IMR-90 (cell line): Measurements from ENCODE around the gene DMRT1. TPM values are rescaled to one million over a fixed set of nuclear protein-coding genes. Genes with fewer than 3 reads are reported as not detected.
A peak's percentile ranks its signal among the peaks of the same experiment; 100 is the strongest.

Experiments
- ATAC-seq: fragments of 200-7000 bp; cut with Tn5 transposase; 2 replicates; pipeline ENCODE4 v1.9.1; 2020; ENCODE audit warnings: low read depth, mild to moderate bottlenecking, moderate library complexity
- BruUV-seq: library from RNA; stranded (reverse); fragments of 400-500 nt; replicated peaks from 2 replicates; lab custom pipeline; 2021; lab: Mats Ljungman, UMichigan
- CTCF ChIA-PET: fragments of 300-600 bp; formaldehyde crosslinking; extraction: SDS; loops from one replicate; lab custom pipeline; 2021; ENCODE audit warnings: antibody characterized with exemption; lab: Yijun Ruan, JAX
- POLR2A ChIA-PET: fragments of 300-600 bp; sonication (Branson Sonifier 250); formaldehyde crosslinking; loops from one replicate; lab custom pipeline; 2022; ENCODE audit warnings: antibody characterized with exemption; ENCODE audit not compliant: unreplicated experiment; lab: Charles Lee
- DNase-seq: peaks from one replicate; pipeline ENCODE4 v3.0.0; 2013
- H2AFZ ChIP-seq: replicated peaks from 2 replicates; pipeline ENCODE3; 2013; ENCODE audit warnings: low read length, mild to moderate bottlenecking; ENCODE audit not compliant: poor library complexity
- H2AK5ac ChIP-seq: 2 replicates; pipeline ENCODE4 v1.6.1; 2013; ENCODE audit warnings: low read depth, low read length, inconsistent platforms
- H2AK9ac ChIP-seq: replicated peaks from 2 replicates; pipeline ENCODE3; 2013; ENCODE audit warnings: mild to moderate bottlenecking, low read depth, low read length, moderate library complexity; ENCODE audit not compliant: poor library complexity
- H2BK120ac ChIP-seq: 2 replicates; pipeline ENCODE4 v1.6.1; 2013; ENCODE audit warnings: low read depth, low read length, inconsistent platforms
- H2BK15ac ChIP-seq: 3 replicates; pipeline ENCODE4 v1.6.1; 2013; ENCODE audit warnings: low read depth, low read length, inconsistent platforms
- H2BK20ac ChIP-seq: 2 replicates; pipeline ENCODE4 v1.6.1; 2013; ENCODE audit warnings: low read depth, mild to moderate bottlenecking, inconsistent platforms, low read length, moderate library complexity
- H2BK5ac ChIP-seq: 2 replicates; pipeline ENCODE4 v1.6.1; 2013; ENCODE audit warnings: mild to moderate bottlenecking, low read depth, low read length, inconsistent platforms; ENCODE audit not compliant: poor library complexity, severe bottlenecking
- H3K14ac ChIP-seq: replicated peaks from 2 replicates; pipeline ENCODE4 v1.6.1; 2013; ENCODE audit warnings: low read depth, low read length, inconsistent platforms
- H3K18ac ChIP-seq: 2 replicates; pipeline ENCODE4 v1.6.1; 2013; ENCODE audit warnings: low read depth, low read length, control low read depth
- H3K23ac ChIP-seq: 2 replicates; pipeline ENCODE4 v1.6.1; 2013; ENCODE audit warnings: low read depth, low read length, inconsistent platforms
- H3K27ac ChIP-seq: 2 replicates; pipeline ENCODE4 v1.5.1; 2013; ENCODE audit warnings: mild to moderate bottlenecking, control low read depth, low read length; ENCODE audit not compliant: insufficient read depth
- H3K27me3 ChIP-seq: 2 replicates; pipeline ENCODE4 v1.6.1; 2013; ENCODE audit warnings: low read length; ENCODE audit not compliant: control insufficient read depth, insufficient read depth
- H3K36me3 ChIP-seq: 2 replicates; pipeline ENCODE4 v1.6.1; 2013; ENCODE audit warnings: low read length, mixed read lengths; ENCODE audit not compliant: control insufficient read depth, insufficient read depth
- H3K4ac ChIP-seq: 2 replicates; pipeline ENCODE4 v1.6.1; 2013; ENCODE audit warnings: low read depth, low read length, inconsistent platforms
- H3K4me1 ChIP-seq: 2 replicates; pipeline ENCODE4 v1.6.1; 2013; ENCODE audit warnings: low read length, mixed read lengths; ENCODE audit not compliant: control insufficient read depth, insufficient read depth
- H3K4me2 ChIP-seq: 2 replicates; pipeline ENCODE4 v1.6.1; 2013; ENCODE audit warnings: low read depth, mild to moderate bottlenecking, control low read depth, low read length, moderate library complexity
- H3K4me3 ChIP-seq: 2 replicates; pipeline ENCODE4 v1.5.1; 2013; ENCODE audit warnings: low read depth, mild to moderate bottlenecking, control low read depth, low read length, moderate library complexity; ENCODE audit not compliant: insufficient read depth
- H3K56ac ChIP-seq: 2 replicates; pipeline ENCODE4 v1.6.1; 2013; ENCODE audit warnings: low read length, inconsistent platforms; ENCODE audit not compliant: insufficient read depth; ENCODE audit errors: extremely low read depth
- H3K79me1 ChIP-seq, 2 experiments: 2 replicates each; pipeline ENCODE4 v1.6.1; 2013; ENCODE audit warnings: low read length in 2 of 2, inconsistent platforms in 1 of 2, low read depth in 1 of 2
- H3K9ac ChIP-seq: 2 replicates; pipeline ENCODE4 v1.6.1; 2013; ENCODE audit warnings: low read depth, low read length, control low read depth
- H3K9me1 ChIP-seq: 2 replicates; pipeline ENCODE4 v1.6.1; 2013; ENCODE audit warnings: low read length, inconsistent platforms; ENCODE audit not compliant: insufficient read depth
- H3K9me3 ChIP-seq: 2 replicates; pipeline ENCODE4 v1.6.1; 2013; ENCODE audit warnings: low read length; ENCODE audit not compliant: control insufficient read depth, insufficient read depth
- H4K20me1 ChIP-seq: 2 replicates; pipeline ENCODE4 v1.6.1; 2013; ENCODE audit warnings: low read length, inconsistent platforms; ENCODE audit not compliant: insufficient read depth
- H4K5ac ChIP-seq: 2 replicates; pipeline ENCODE4 v1.6.1; 2013; ENCODE audit warnings: mild to moderate bottlenecking, low read depth, low read length, control low read depth
- H4K8ac ChIP-seq, 2 experiments: 2 replicates each; pipeline ENCODE4 v1.6.1; 2013; ENCODE audit warnings: low read depth in 2 of 2, low read length in 2 of 2, control low read depth in 1 of 2, inconsistent platforms in 1 of 2
- H4K91ac ChIP-seq: 2 replicates; pipeline ENCODE4 v1.6.1; 2013; ENCODE audit warnings: low read depth, low read length, inconsistent platforms; ENCODE audit not compliant: insufficient read depth
- CEBPB ChIP-seq: IDR thresholded peaks from 2 replicates; pipeline ENCODE4 v1.6.1; 2012; ENCODE audit warnings: low read depth, low read length, improper control_type of control experiment
- RAD21 ChIP-seq: IDR thresholded peaks from 2 replicates; pipeline ENCODE4 v1.6.1; 2012; ENCODE audit warnings: low read length, improper control_type of control experiment
- RCOR1 ChIP-seq: IDR thresholded peaks from 2 replicates; pipeline ENCODE4 v1.6.1; 2012; ENCODE audit warnings: mild to moderate bottlenecking, low read length, improper control_type of control experiment; ENCODE audit not compliant: insufficient replicate concordance
- RFX5 ChIP-seq: IDR thresholded peaks from 2 replicates; pipeline ENCODE4 v1.8.0; 2012; ENCODE audit warnings: low read depth, mild to moderate bottlenecking, low read length, moderate library complexity
- WGBS, 2 experiments: methylation state at CpG; one replicate each; pipeline versions ENCODE4 v1.1.5 to v1.1.7; 2013; ENCODE audit warnings: missing lambda C conversion rate in 2 of 2; ENCODE audit not compliant: insufficient read length in 1 of 2; ENCODE audit errors: extremely low coverage in 2 of 2; 5-methylcytosine and 5-hydroxymethylcytosine counted together
- dilution Hi-C: fragments of 300-500 bp; cut with HindIII; formaldehyde crosslinking; loops from one replicate; pipeline ENCODE4 v1.14.3; 2018; ENCODE audit warnings: low sequenced_read_pairs; ENCODE audit not compliant: unreplicated experiment
- in situ Hi-C: fragments of 300-500 bp; cut with MboI; formaldehyde crosslinking; loops from 3 replicates; pipeline ENCODE4 v1.14.3; 2019; ENCODE audit warnings: low sequenced_read_pairs, inconsistent platforms, mixed read lengths
- intact Hi-C: fragments of 100-400 bp; cut with micrococcal nuclease; formaldehyde crosslinking; loops from 2 replicates; pipeline ENCODE4 v1.10.0; 2022
- polyA plus RNA-seq, 3 experiments: library from polyadenylated mRNA; depleted of rRNA; stranded (reverse); fragments of >200 nt; gene quantifications; 2 replicates each; pipeline ENCODE4 v1.2.3, GENCODE V29; 2012; ENCODE audit warnings: low replicate concordance in 1 of 3
- total RNA-seq: library from RNA; depleted of rRNA; stranded (reverse); fragments of >200 nt; gene quantifications from 2 replicates; pipeline ENCODE4 v1.2.3, GENCODE V29; 2012
- TF ChIP-seq, protein P1 (sequence below): conservative IDR thresholded peaks from 2 replicates; pipeline ENCODE4 v1.5.1; 2012; ENCODE audit warnings: mild to moderate bottlenecking, low read depth, low read length, improper control_type of control experiment

DMRT1 gene
- total and polyA plus RNA-seq, 2 of the 4 experiments (the other 2 are of a cell fraction): not detected

DNA sequence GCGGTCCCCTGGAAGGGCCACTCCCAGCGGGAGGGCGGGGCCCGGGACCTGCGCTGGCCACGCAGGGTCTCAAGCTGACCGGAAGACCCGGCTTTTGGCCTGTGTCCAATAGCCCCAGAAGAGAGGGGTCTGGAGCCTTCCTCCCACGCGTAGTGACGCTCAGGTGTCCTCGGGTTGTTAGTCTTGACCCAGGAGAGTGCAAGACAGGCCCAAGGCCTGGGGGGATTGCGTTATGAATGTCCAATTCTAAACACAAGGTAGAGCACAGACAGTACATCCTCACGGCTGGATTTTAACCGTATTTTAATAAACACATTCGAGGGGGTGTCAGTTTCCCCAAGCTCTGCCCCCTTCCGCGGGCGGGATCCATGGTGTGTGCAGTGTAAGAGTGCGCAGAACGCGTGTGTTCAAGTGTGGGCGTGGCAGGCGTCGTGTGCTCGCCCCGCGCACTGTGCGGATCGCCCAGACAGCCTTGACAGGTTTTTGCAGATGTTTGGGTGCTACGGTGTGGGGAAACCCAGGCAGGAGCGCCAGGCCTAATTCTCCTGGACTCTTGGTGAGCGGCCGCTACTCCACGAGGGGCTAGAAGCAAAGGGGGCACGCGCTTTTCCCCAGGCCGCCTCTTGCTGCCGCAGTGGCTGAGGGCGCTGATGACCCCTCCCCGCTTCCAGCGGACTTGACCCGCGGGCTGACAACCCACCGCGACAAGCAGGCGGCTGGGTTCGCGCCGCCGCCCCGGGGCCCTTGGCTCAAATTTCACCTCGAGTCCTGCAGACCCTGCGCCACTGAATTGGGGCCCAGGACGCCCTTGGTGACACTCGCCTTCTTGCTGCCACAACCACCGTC, 128.9 kb downstream of the DMRT1 start:
- no peak for ATAC-seq

More for the DNA sequence above, 128.9 kb downstream of the DMRT1 start:
- H4K5ac ChIP-seq: no peak overlapping the region
- H2AFZ ChIP-seq: peak overlapping the region; percentile 11
- BruUV-seq: no TSS peak
- no peaks in the 10 kb centered on the region for H4K20me1 ChIP-seq
- H3K23ac ChIP-seq: no peak overlapping the region
- H2AK9ac ChIP-seq: peak overlapping the region; percentile 72
- no peaks in the 10 kb centered on the region for H3K79me1 ChIP-seq
- H3K4me2 ChIP-seq: no peak overlapping the region
- no peaks in the 10 kb centered on the region for H3K9me1 ChIP-seq
- in situ Hi-C loops (no loop called here), intact Hi-C loops (no loop called here), dilution Hi-C loops (no loop called here)
- no peak overlapping the region for H3K4ac ChIP-seq
- no peak overlapping the region for H3K27ac ChIP-seq
- no peak overlapping the region for H3K9ac ChIP-seq
- TF ChIP-seq, protein P1, sequence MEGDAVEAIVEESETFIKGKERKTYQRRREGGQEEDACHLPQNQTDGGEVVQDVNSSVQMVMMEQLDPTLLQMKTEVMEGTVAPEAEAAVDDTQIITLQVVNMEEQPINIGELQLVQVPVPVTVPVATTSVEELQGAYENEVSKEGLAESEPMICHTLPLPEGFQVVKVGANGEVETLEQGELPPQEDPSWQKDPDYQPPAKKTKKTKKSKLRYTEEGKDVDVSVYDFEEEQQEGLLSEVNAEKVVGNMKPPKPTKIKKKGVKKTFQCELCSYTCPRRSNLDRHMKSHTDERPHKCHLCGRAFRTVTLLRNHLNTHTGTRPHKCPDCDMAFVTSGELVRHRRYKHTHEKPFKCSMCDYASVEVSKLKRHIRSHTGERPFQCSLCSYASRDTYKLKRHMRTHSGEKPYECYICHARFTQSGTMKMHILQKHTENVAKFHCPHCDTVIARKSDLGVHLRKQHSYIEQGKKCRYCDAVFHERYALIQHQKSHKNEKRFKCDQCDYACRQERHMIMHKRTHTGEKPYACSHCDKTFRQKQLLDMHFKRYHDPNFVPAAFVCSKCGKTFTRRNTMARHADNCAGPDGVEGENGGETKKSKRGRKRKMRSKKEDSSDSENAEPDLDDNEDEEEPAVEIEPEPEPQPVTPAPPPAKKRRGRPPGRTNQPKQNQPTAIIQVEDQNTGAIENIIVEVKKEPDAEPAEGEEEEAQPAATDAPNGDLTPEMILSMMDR: no peak
- TF ChIP-seq CEBPB (no peak), RCOR1 (no peak), RAD21 (no peak), RFX5 (no peak)
- H4K8ac ChIP-seq: no peak overlapping the region
- no peak overlapping the region for H2BK20ac ChIP-seq
- H3K36me3 ChIP-seq: no peaks in the 10 kb centered on the region
- no peak overlapping the region for H2AK5ac ChIP-seq
- no peak overlapping the region for H2BK15ac ChIP-seq
- H3K9me3 ChIP-seq: peaks cover 20% of the 10 kb centered on the region; the same call in 1 of the 2 replicates
- H4K91ac ChIP-seq: no peak overlapping the region
- ChIA-PET POLR2A (no interaction called here), CTCF (no interaction called here)
- H2BK120ac ChIP-seq: no peak overlapping the region
- H2BK5ac ChIP-seq: no peak overlapping the region
- no peak overlapping the region for H3K56ac ChIP-seq
- H3K4me3 ChIP-seq: no peak overlapping the region
- peaks cover 76% of the 10 kb centered on the region for H3K27me3 ChIP-seq
- H3K18ac ChIP-seq: no peak overlapping the region
- DNase-seq: no peak
- no peak overlapping the region for H3K14ac ChIP-seq
- WGBS, 2 experiments: 3% methylated on average over 14 of the region's 57 CpGs; no CpG with 5 or more reads in 1 of the 2 experiments
- H3K4me1 ChIP-seq: no peaks in the 10 kb centered on the region; the same call in 1 of the 2 replicates
